Keratinocyte (primary cell): ENCODE results near the gene THAP2. TPM values are rescaled to one million over a fixed set of nuclear protein-coding genes. Genes with fewer than 3 reads are reported as not detected.

Experiments used
- DNase-seq: peaks from one replicate; pipeline ENCODE4 v3.0.0-alpha.2; 2011; ENCODE audit warnings: low read depth, missing footprints, low spot score
- FAIRE-seq: peaks from 2 replicates; lab custom pipeline; 2011; peaks lifted over from hg19 to GRCh38; lab: Jason Lieb, UNC
- H2AFZ ChIP-seq: 2 replicates; pipeline ENCODE4 v1.6.0; 2012; ENCODE audit warnings: low read length, control low read depth, inconsistent platforms; ENCODE audit not compliant: control insufficient read depth
- H3K27ac ChIP-seq: 2 replicates; pipeline ENCODE4 v1.5.1; 2011; ENCODE audit warnings: low read length; ENCODE audit not compliant: control insufficient read depth, insufficient read depth
- H3K27me3 ChIP-seq: 3 replicates; pipeline ENCODE4 v1.6.0; 2011; ENCODE audit warnings: low read length; ENCODE audit not compliant: control insufficient read depth, insufficient read depth; ENCODE audit errors: extremely low read depth
- H3K36me3 ChIP-seq, 2 experiments: 2 replicates in 1 of 2; 3 replicates in 1 of 2; pipeline ENCODE4 v1.5.1; 2011; ENCODE audit warnings: low read length in 2 of 2, mild to moderate bottlenecking in 1 of 2; ENCODE audit not compliant: control insufficient read depth in 2 of 2, insufficient read depth in 2 of 2; ENCODE audit errors: extremely low read depth in 1 of 2
- H3K4me1 ChIP-seq: 3 replicates; pipeline ENCODE4 v1.5.1; 2011; ENCODE audit warnings: low read length; ENCODE audit not compliant: control insufficient read depth, insufficient read depth; ENCODE audit errors: extremely low read depth
- H3K4me2 ChIP-seq: 3 replicates; pipeline ENCODE4 v1.6.0; 2011; ENCODE audit warnings: low read depth, low read length; ENCODE audit not compliant: control insufficient read depth, insufficient read depth; ENCODE audit errors: extremely low read depth
- H3K4me3 ChIP-seq, 3 experiments: fragments of 200-600 bp in 1 of 3; sonication (generic) in 1 of 3; 2 replicates in 2 of 3; 3 replicates in 1 of 3; pipeline ENCODE4 v1.5.1; 2011 to 2016; ENCODE audit warnings: low read length in 3 of 3, mild to moderate bottlenecking in 3 of 3, control low read depth in 2 of 3, inconsistent platforms in 1 of 3, low read depth in 1 of 3, mixed read lengths in 1 of 3, mixed run types in 1 of 3, moderate library complexity in 1 of 3; ENCODE audit not compliant: control insufficient read depth in 2 of 3, insufficient read depth in 2 of 3; ENCODE audit errors: extremely low read depth in 1 of 3
- H3K79me2 ChIP-seq: 2 replicates; pipeline ENCODE4 v1.6.0; 2012; ENCODE audit warnings: low read length; ENCODE audit not compliant: control insufficient read depth, insufficient read depth
- H3K9ac ChIP-seq: 3 replicates; pipeline ENCODE4 v1.6.0; 2011; ENCODE audit warnings: low read length; ENCODE audit not compliant: control insufficient read depth, insufficient read depth; ENCODE audit errors: extremely low read depth
- H3K9me1 ChIP-seq: 3 replicates; pipeline ENCODE4 v1.6.0; 2011; ENCODE audit warnings: low read length; ENCODE audit not compliant: control insufficient read depth, insufficient read depth; ENCODE audit errors: extremely low read depth
- H3K9me3 ChIP-seq: 2 replicates; pipeline ENCODE4 v1.5.1; 2012; ENCODE audit warnings: low read depth, low read length; ENCODE audit not compliant: control insufficient read depth
- H4K20me1 ChIP-seq: 3 replicates; pipeline ENCODE4 v1.6.0; 2011; ENCODE audit warnings: low read length; ENCODE audit not compliant: control insufficient read depth, insufficient read depth; ENCODE audit errors: extremely low read depth
- CTCF ChIP-seq, 3 experiments: IDR thresholded peaks in 1 of 3; conservative IDR thresholded peaks in 1 of 3; optimal IDR thresholded peaks in 1 of 3; 2 replicates in 2 of 3; 3 replicates in 1 of 3; pipeline versions ENCODE3 to v1.5.1; 2011; ENCODE audit warnings: low read length in 3 of 3, mild to moderate bottlenecking in 3 of 3, moderate library complexity in 2 of 3, control low read depth in 1 of 3, inconsistent platforms in 1 of 3; ENCODE audit not compliant: insufficient read depth in 2 of 3; ENCODE audit errors: extremely low read depth in 1 of 3
- EZH2 ChIP-seq: IDR thresholded peaks from one replicate; pipeline ENCODE4 v1.6.1; 2012; ENCODE audit warnings: inconsistent platforms, mild to moderate bottlenecking, low read length, moderate library complexity
- dilution Hi-C: fragments of 300-500 bp; cut with MboI; formaldehyde crosslinking; loops from one replicate; pipeline ENCODE4 v1.7.0; 2020; ENCODE audit warnings: low sequenced_read_pairs; ENCODE audit not compliant: extremely low pct_ligation_motif_present
- polyA plus RNA-seq, 5 experiments: library from polyadenylated mRNA; depleted of rRNA in 3 of 5; stranded (reverse) in 3 of 5; stranded (forward) in 1 of 5; unstranded in 1 of 5; fragments of >200 nt; gene quantifications; 1 replicate in 1 of 5; 2 replicates in 3 of 5; 3 replicates in 1 of 5; pipeline versions ENCODE4 v1.2.1 to v1.2.3, GENCODE V29; 2011 to 2012; ENCODE audit warnings: missing spikeins in 2 of 5, low read depth in 1 of 5, low replicate concordance in 1 of 5

The THAP2 gene
- polyA plus RNA-seq, 1 donor (not counting 4 experiments of a cell fraction or from before 2014, with no cell fraction given), result 4.4 TPM

- no peak for FAIRE-seq
- Histone ChIP-seq H3K4me1 (peaks cover 2% of the 10 kb centered on the region), H4K20me1 (no peaks in the 10 kb centered on the region)
Measured at GRCh38 chr12:71654200-71654599, 9.9 kb upstream of the THAP2 start.

GRCh38 chr12:71655495-71655894 lies 8.6 kb upstream of the THAP2 start:
- no peak for DNase-seq
- no peaks in the 10 kb centered on the region for H3K9me3 ChIP-seq
- TF ChIP-seq CTCF (optimal IDR thresholded peaks at IDR 0.05 in 1 of 3, IDR thresholded peaks at IDR 0.05 in 1 of 3, conservative IDR thresholded peaks at IDR 0.05 in 1 of 3; ENCODE audit: extremely low read depth in 1 of 3, insufficient read depth in 2 of 3, low read length in 3 of 3) (no peak), EZH2 (no peak)
- H2AFZ ChIP-seq, result no peak overlapping the region
- H3K9ac ChIP-seq, result no peak overlapping the region
- H3K4me3 ChIP-seq, result no peak overlapping the region
- H4K20me1 ChIP-seq, result no peaks in the 10 kb centered on the region
- no peak for FAIRE-seq
- H3K27me3 ChIP-seq, result no peaks in the 10 kb centered on the region
- H3K4me1 ChIP-seq, result peaks cover 2% of the 10 kb centered on the region
- H3K27ac ChIP-seq, result no peak overlapping the region
- H3K9me1 ChIP-seq, result no peaks in the 10 kb centered on the region
- peaks cover 9 to 15% of the 10 kb centered on the region in 2 experiments for H3K36me3 ChIP-seq
- dilution Hi-C loops, result no loop called here
- H3K4me2 ChIP-seq, result no peak overlapping the region
- H3K79me2 ChIP-seq, result peaks cover 92% of the 10 kb centered on the region

More at GRCh38 chr12:71654200-71654599, 9.9 kb upstream of the THAP2 start:
- Histone ChIP-seq H3K4me3 (no peak overlapping the region), H3K79me2 (peaks cover 91% of the 10 kb centered on the region), H3K9me1 (no peaks in the 10 kb centered on the region), H3K36me3 (peaks cover 8 to 17% of the 10 kb centered on the region in 2 experiments), H3K27ac (no peak overlapping the region), H3K9me3 (no peaks in the 10 kb centered on the region), H2AFZ (no peak overlapping the region), H3K27me3 (no peaks in the 10 kb centered on the region), H3K4me2 (no peak overlapping the region), H3K9ac (no peak overlapping the region)
- TF ChIP-seq CTCF (optimal IDR thresholded peaks at IDR 0.05 in 1 of 3, IDR thresholded peaks at IDR 0.05 in 1 of 3, conservative IDR thresholded peaks at IDR 0.05 in 1 of 3; ENCODE audit: extremely low read depth in 1 of 3, insufficient read depth in 2 of 3, low read length in 3 of 3), result no peak
- TF ChIP-seq EZH2, result no peak
- dilution Hi-C loops, result no loop called here
- DNase-seq, result no peak
